HepG2 (cell line): ENCODE results near the gene HIVEP2. TPM values are rescaled to one million over a fixed set of nuclear protein-coding genes. Genes with fewer than 3 reads are reported as not detected.

Experiments used
- ATF1 ChIP-seq: IDR thresholded peaks from 2 replicates; pipeline ENCODE4 v1.6.1; 2016; ENCODE audit warnings: mild to moderate bottlenecking, control low read depth
- BRCA1 ChIP-seq: sonication (generic); formaldehyde crosslinking; IDR thresholded peaks from 2 replicates; pipeline ENCODE4 v1.4.0; 2020; ENCODE audit warnings: missing genetic modification reagents
- CEBPG ChIP-seq: IDR thresholded peaks from 2 replicates; pipeline ENCODE4 v1.6.1; 2016
- E2F1 ChIP-seq: sonication (generic); formaldehyde crosslinking; IDR thresholded peaks from 2 replicates; pipeline ENCODE4 v1.5.0; 2020; ENCODE audit warnings: missing genetic modification reagents
- ELF3 ChIP-seq: IDR thresholded peaks from 2 replicates; pipeline ENCODE4 v1.6.1; 2016; ENCODE audit warnings: missing genetic modification reagents, missing compliant biosample characterization
- EP300 ChIP-seq, 3 experiments: sonication (generic) in 1 of 3; formaldehyde crosslinking in 1 of 3; IDR thresholded peaks; 2 replicates each; pipeline versions ENCODE4 v1.5.1 to v1.6.1; 2011 to 2020; ENCODE audit warnings: low read depth in 2 of 3, low read length in 2 of 3, borderline replicate concordance in 1 of 3, improper control_type of control experiment in 1 of 3, mild to moderate bottlenecking in 1 of 3, missing genetic modification reagents in 1 of 3, moderate library complexity in 1 of 3
- FIP1L1 ChIP-seq: fragments of 200-400 bp; formaldehyde crosslinking; IDR thresholded peaks from 2 replicates; pipeline ENCODE4 v1.6.1; 2018; ENCODE audit warnings: low read depth, mild to moderate bottlenecking, low read length, moderate library complexity, borderline replicate concordance; ENCODE audit not compliant: insufficient read depth
- FOXA3 ChIP-seq: IDR thresholded peaks from 2 replicates; pipeline ENCODE4 v1.6.1; 2016; ENCODE audit warnings: missing genetic modification reagents, missing compliant biosample characterization
- FOXO1 ChIP-seq: sonication (generic); formaldehyde crosslinking; IDR thresholded peaks from 2 replicates; pipeline ENCODE4 v1.4.0; 2020; ENCODE audit warnings: missing genetic modification reagents
- GTF2F1 ChIP-seq: fragments of 150-350 bp; IDR thresholded peaks from 2 replicates; pipeline ENCODE4 v1.6.1; 2014; ENCODE audit warnings: low read length
- HNF4A ChIP-seq: sonication (generic); formaldehyde crosslinking; IDR thresholded peaks from 2 replicates; pipeline ENCODE4 v1.4.0; 2020; ENCODE audit warnings: missing genetic modification reagents
- HOXA3 ChIP-seq: sonication (generic); formaldehyde crosslinking; IDR thresholded peaks from 2 replicates; pipeline ENCODE4 v1.5.0; 2020; ENCODE audit warnings: missing genetic modification reagents
- IRF1 ChIP-seq: sonication (generic); formaldehyde crosslinking; IDR thresholded peaks from 2 replicates; pipeline ENCODE4 v1.4.0; 2020; ENCODE audit warnings: low read depth, mild to moderate bottlenecking, missing genetic modification reagents
- MAFF ChIP-seq: IDR thresholded peaks from 2 replicates; pipeline ENCODE4 v1.6.1; 2011; ENCODE audit warnings: low read depth, low read length, improper control_type of control experiment
- MED1 ChIP-seq: sonication (generic); formaldehyde crosslinking; IDR thresholded peaks from 2 replicates; pipeline ENCODE4 v1.4.0; 2020; ENCODE audit warnings: missing genetic modification reagents
- NR2F6 ChIP-seq, 2 experiments: IDR thresholded peaks; 2 replicates each; pipeline ENCODE4 v1.6.1; 2016; ENCODE audit warnings: antibody characterized with exemption in 1 of 2, mild to moderate bottlenecking in 1 of 2
- PLRG1 ChIP-seq: fragments of 450-650 bp; conservative IDR thresholded peaks from 2 replicates; pipeline ENCODE4 v1.6.1; 2016
- SIX1 ChIP-seq: sonication (generic); formaldehyde crosslinking; IDR thresholded peaks from 2 replicates; pipeline ENCODE4 v1.4.0; 2020; ENCODE audit warnings: missing genetic modification reagents, borderline replicate concordance
- THAP11 ChIP-seq: IDR thresholded peaks from 2 replicates; pipeline ENCODE4 v1.6.1; 2016; ENCODE audit warnings: missing biosample characterization, missing genetic modification reagents
- THRA ChIP-seq: sonication (generic); formaldehyde crosslinking; IDR thresholded peaks from 2 replicates; pipeline ENCODE4 v1.4.0; 2020; ENCODE audit warnings: missing genetic modification reagents, borderline replicate concordance
- polyA plus RNA-seq, 8 experiments: library from polyadenylated mRNA; depleted of rRNA in 3 of 8; stranded (reverse) in 7 of 8; unstranded in 1 of 8; fragments of >200 nt; fragmentation: Illumina TruSeq in 4 of 8; extraction: Trizol in 4 of 8; gene quantifications; 2 replicates each; pipeline versions ENCODE4 v1.2.1 to v1.2.3, GENCODE V29; 2011 to 2016; ENCODE audit warnings: low read depth in 4 of 8, missing spikeins in 1 of 8, mixed read lengths in 1 of 8; ENCODE audit not compliant: insufficient read depth in 1 of 8
- total RNA-seq, 5 experiments: library from RNA; depleted of rRNA; stranded (reverse); fragments of >200 nt; fragmentation: Illumina TruSeq; extraction: Trizol; gene quantifications; 2 replicates each; pipeline ENCODE4 v1.2.3, GENCODE V29; 2016; ENCODE audit warnings: low read depth in 1 of 5
- TF ChIP-seq, protein P1 (sequence below): sonication (generic); formaldehyde crosslinking; IDR thresholded peaks from 2 replicates; pipeline ENCODE4 v1.5.1; 2020; ENCODE audit warnings: mild to moderate bottlenecking, missing genetic modification reagents, borderline replicate concordance
- TF ChIP-seq, protein P2 (sequence below): sonication (generic); formaldehyde crosslinking; IDR thresholded peaks from 2 replicates; pipeline ENCODE4 v1.4.0; 2020; ENCODE audit warnings: missing genetic modification reagents
- TF ChIP-seq, protein P3 (sequence below): sonication (generic); formaldehyde crosslinking; IDR thresholded peaks from 2 replicates; pipeline ENCODE4 v1.4.0; 2020; ENCODE audit warnings: missing genetic modification reagents, borderline replicate concordance

The HIVEP2 gene
- total and polyA plus RNA-seq, 2 of the 13 experiments (the other 11 are each of a cell fraction or from before 2014, with no cell fraction given), result 3.4 to 12.9 TPM

DNA sequence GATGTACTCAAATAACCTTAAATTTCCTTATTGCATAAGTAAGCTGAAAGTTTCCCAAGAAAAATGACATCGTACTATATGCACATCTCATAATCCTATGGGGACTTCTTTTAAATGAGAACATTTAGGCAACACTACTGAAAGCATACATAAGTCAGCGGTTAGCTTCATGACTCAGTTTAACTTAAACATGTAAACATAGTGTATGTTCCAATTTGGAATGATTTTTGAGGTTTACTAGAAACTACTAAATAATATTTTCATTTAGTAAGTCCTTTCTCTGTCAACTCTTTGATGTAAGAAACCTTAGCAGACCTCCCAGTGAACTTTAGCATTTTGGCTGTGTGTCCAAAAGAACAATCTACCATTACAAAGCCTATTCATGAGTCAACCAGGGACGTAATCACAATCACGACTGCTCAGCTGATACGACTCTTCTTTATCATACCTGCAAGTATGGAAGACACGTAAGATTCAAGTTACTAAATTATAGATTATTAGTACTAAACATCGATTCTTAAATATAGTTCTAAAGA, 19.3 kb downstream of the HIVEP2 start (continued):
- TF ChIP-seq IRF1 (no peak), HOXA3 (0 out of 2 replicates have a peak, but pooled peaks have one; percentile 38), E2F1 (CRISPR knock-in tag) (no peak), NR2F6 (IDR thresholded peaks at IDR 0.05) (no peak), NR2F6 (CRISPR knock-in tag; IDR thresholded peaks at IDR 0.05) (peak; percentile 36; the same call in 1 of the 2 replicates), THAP11 (peak; percentile 37; the same call in 1 of the 2 replicates), THRA (peak; percentile 73; the same call in 1 of the 2 replicates), BRCA1 (CRISPR knock-in tag) (no peak), MED1 (CRISPR knock-in tag) (peak; percentile 53), FIP1L1 (no peak), HNF4A (CRISPR knock-in tag) (peak; percentile 76), EP300 (IDR thresholded peaks at IDR 0.05; ENCODE audit: low read depth in 2 of 2, low read length in 2 of 2) (peak; percentile 13 to 48; a peak in 1 of 4 replicates), EP300 (CRISPR knock-in tag; IDR thresholded peaks at IDR 0.05; ENCODE audit: borderline replicate concordance) (no peak; the same call in 1 of the 2 replicates), GTF2F1 (no peak), CEBPG (CRISPR knock-in tag) (0 out of 2 replicates have a peak, but pooled peaks have one; percentile 31), SIX1 (CRISPR knock-in tag) (no peak), ELF3 (CRISPR knock-in tag) (peak; percentile 30; the same call in 1 of the 2 replicates), FOXA3 (CRISPR knock-in tag) (0 out of 2 replicates have a peak, but pooled peaks have one; percentile 35), FOXO1 (CRISPR knock-in tag) (no peak), MAFF (no peak), PLRG1 (no peak), ATF1 (CRISPR knock-in tag) (peak; percentile 56)
- TF ChIP-seq, protein P1, sequence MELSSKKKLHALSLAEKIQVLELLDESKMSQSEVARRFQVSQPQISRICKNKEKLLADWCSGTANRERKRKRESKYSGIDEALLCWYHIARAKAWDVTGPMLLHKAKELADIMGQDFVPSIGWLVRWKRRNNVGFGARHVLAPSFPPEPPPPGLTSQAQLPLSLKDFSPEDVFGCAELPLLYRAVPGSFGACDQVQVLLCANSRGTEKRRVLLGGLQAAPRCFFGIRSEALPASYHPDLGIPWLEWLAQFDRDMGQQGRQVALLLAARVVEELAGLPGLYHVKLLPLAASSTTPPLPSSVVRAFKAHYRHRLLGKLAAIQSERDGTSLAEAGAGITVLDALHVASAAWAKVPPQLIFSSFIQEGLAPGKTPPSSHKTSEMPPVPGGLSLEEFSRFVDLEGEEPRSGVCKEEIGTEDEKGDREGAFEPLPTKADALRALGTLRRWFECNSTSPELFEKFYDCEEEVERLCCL (CRISPR knock-in tag), result no peak
- TF ChIP-seq, protein P2, sequence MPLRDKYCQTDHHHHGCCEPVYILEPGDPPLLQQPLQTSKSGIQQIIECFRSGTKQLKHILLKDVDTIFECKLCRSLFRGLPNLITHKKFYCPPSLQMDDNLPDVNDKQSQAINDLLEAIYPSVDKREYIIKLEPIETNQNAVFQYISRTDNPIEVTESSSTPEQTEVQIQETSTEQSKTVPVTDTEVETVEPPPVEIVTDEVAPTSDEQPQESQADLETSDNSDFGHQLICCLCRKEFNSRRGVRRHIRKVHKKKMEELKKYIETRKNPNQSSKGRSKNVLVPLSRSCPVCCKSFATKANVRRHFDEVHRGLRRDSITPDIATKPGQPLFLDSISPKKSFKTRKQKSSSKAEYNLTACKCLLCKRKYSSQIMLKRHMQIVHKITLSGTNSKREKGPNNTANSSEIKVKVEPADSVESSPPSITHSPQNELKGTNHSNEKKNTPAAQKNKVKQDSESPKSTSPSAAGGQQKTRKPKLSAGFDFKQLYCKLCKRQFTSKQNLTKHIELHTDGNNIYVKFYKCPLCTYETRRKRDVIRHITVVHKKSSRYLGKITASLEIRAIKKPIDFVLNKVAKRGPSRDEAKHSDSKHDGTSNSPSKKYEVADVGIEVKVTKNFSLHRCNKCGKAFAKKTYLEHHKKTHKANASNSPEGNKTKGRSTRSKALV, result no peak
- TF ChIP-seq, protein P3, sequence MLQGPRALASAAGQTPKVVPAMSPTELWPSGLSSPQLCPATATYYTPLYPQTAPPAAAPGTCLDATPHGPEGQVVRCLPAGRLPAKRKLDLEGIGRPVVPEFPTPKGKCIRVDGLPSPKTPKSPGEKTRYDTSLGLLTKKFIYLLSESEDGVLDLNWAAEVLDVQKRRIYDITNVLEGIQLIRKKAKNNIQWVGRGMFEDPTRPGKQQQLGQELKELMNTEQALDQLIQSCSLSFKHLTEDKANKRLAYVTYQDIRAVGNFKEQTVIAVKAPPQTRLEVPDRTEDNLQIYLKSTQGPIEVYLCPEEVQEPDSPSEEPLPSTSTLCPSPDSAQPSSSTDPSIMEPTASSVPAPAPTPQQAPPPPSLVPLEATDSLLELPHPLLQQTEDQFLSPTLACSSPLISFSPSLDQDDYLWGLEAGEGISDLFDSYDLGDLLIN (CRISPR knock-in tag), result no peak
